Embryonic facial prominence (tissue), 1 donor: ENCODE measurements around the gene STAC.
"Not testable (repeated sequence)": the region's sequence is repeated elsewhere in the genome, so short reads cannot be mapped to it uniquely, and the experiment has no call there.

ENCODE experiments used
- DNase-seq: peaks from one replicate; pipeline ENCODE4 v3.0.0-alpha.2; 2016; ENCODE audit errors: extremely low spot score

Gene STAC

DNA sequence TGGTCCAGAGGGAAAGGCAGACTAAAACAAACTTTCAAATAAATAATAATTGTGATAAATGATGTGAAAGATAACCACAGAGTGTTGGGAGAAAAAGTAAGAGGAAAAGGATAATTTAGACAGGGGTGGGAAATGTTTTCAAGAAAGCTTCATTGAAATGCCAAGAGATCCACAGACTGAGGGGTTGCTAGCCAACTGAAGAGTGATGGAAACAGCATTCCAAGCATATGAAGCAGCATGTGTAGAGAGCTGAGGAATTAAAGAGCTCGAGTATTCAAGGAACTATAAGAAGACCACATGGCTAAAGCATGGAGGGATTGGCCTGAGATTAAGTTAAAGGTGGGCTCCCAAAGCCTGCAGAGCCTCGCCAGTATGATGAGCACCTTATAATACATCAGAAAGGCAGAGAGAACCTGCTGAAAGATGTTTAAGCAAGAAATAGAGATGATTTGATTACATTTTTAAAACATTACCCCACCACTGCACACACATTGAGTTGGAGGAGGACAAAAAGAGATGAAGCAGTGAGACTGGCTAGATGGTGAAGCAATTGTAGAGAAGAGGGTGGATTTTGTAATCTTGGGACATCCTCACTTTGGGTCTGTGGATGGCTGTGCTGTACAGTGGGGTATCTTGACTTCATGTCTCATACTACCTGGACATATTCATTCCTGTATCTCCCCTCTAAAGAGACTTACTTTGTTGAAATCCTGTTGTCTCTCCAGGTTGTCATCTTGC lies 100.8 kb downstream of the STAC start:
- no peak for DNase-seq

DNA sequence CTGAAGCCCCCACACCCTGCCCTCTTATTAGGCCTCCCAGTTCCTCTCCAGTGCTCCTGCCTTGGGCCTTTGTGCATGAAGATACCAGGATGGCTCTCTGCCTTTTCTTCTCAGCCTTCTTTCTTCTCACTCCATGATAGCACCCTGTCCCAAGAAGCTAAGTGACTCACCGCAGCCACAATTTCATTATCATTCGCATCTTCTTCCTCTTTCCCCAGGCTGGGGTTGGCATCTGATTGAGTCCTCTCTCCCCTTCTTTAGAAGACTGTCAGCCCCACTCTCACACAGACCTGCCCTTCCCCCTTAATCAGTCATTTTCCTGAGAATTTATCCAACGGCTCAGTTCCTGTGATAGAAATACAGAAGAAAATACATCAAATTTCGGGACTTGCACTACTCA lies 102.0 kb downstream of the STAC start:
- no peak for DNase-seq

DNA sequence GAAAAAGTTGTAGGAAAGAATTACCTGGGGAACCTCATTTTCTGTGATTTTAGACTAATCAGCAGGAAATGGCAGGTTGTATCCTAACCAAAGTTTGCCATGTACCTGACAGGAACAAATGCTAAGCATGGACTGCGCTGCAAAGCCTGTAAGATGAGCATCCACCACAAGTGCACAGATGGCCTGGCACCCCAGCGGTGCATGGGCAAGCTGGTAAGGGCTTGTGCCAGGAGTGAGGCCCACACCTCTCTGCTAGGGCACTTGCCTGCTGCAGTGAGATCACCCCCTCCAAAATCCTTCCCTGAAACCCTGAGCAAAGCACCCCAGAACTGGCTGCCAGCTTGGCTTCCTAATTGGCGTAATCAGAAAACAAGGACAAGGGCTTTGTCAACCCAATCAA lies 102.6 kb downstream of the STAC start:
- no peak for DNase-seq

DNA sequence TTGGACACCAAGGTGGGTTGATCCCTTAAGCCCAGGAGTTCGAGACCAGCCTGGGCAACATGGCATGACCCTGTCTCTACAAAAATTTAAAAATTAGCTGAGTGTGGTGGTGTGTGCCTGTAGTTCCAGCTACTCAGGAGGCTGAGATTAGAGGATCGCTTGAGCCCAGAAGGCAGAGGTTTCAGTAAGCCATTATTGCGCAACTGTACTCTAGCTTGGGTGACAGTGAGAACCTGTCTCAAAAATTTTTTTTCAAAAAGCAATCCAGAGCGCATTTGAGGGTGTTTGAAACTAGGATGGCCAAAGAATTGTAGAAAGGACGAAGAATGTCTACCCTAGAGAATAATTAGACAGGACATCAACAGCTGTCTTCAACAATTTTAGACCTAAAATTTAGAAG lies 103.4 kb downstream of the STAC start:
- no peak for DNase-seq

DNA sequence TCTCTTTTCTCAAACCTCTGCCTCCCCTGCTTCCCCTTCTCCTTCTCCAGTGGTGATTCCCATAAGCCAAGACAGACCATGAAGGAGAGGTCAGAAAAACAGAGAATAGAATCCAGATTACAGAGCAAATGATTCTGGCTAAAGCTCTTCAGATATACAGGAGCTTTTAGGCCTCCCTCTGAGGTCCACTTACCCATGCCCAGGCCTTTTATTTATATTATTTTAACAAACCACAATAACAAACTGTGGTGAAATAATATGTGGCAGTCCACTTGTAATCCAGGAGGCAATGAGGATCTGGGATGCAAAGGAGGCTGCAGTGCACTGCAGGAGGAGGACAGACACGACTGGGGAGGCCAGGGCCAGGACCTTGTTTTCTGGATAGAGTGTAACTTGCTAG lies 104.1 kb downstream of the STAC start:
- DNase-seq = no peak

DNA sequence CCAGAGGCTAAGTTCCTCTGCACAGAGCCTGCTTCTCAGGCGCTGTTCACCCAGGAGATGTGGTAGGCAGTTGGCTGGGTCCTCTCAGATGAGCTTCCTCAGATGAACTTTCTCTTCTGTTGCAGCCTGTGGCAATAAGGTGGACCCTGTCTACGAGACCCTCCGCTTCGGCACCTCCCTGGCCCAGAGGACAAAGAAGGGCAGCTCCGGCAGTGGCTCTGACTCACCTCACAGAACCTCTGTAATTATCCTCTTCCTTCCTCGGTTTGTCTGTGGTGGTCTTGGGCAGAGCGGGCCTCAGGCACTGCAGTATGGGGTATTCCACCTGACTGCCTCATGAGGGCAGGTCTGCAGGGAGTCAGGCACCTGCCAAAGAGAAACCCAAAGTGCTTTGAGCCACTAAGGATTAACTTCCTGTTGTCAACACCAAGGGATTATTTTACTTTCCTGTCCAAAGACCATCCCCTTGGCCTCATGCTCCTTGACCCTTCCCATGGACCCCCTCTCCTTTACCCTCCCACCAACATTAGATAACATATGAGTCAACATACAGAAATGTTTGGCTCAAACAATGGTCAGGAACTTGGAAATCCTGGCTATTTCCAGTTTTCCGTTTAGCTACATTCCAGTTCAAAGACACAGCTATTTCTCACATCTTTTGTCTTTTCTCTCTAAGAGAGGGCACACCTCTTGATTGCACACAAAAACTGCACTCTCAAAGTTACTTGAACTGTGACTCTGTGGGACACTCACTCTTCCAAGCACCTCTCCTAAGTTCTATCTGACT lies 105.9 kb downstream of the STAC start:
- no peak for DNase-seq

DNA sequence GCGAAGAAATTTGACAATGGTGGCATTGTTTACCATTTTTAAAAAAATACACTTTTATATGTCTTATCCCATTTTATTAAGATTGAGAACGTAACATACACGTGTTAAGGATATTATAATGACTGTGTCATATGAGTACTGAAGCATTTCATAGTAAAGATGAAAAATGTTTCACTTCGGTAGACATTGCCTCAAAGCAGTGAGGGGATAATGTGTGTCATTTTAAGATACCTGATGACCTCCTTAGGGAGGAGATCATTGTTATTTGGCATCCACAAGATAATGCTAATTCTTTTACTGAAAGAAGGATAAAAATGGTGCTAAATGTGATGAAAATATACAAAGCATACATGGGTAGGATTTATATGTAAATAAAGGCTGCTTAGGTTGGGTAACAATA lies 107.3 kb downstream of the STAC start:
- no peak for DNase-seq

DNA sequence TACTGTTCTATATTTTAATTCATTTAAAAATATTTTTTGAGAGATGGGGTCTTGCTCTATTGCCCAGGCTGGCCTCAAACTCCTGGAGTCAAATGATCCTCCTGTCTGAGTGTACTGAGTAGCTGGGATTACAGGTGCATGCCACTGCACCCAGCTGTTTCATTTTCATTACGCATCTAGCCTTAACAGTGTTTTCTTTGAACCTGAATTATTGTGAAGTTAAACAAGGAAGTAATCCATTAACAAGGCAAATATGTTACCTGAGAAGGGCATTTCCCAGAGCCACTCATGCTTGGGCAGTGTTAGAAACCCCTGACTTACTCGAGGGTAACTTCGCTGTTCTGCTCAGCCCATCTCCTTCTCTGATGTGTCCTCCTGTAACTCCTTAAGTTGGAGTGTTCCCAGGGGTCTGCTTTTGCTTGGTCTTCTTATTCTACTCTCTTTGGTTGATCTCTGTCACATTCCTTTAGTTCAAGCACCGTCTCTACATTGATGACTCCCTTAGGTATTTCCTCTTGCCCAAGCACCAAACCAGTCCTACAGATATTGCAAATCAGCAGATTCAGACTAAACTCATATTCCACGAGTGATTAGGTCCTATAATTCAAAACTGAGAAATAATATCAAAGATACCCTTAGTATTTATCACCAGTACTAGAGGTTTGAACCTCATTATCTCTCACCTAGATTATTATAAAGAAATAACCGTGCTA lies 107.9 kb downstream of the STAC start:
- DNase-seq = no peak

DNA sequence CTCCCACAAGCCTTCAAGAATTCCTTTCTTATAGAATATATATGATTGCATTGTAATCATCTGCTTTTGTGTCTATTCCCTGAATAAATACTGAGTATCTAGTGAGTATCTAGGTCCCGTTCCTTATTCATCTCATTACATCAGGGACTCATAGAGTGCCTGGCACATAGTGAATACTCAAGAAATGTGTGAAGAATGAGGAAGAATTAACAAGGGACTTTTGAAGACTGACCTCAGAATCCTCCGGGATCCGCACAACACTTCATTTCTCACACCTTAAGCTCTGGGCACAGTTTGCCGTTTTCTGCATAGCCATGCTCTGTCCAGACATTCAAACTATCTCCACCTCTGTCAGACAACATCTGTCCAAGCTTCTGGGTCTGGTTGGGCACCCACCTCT lies 108.8 kb downstream of the STAC start:
- DNase-seq = no peak

DNA sequence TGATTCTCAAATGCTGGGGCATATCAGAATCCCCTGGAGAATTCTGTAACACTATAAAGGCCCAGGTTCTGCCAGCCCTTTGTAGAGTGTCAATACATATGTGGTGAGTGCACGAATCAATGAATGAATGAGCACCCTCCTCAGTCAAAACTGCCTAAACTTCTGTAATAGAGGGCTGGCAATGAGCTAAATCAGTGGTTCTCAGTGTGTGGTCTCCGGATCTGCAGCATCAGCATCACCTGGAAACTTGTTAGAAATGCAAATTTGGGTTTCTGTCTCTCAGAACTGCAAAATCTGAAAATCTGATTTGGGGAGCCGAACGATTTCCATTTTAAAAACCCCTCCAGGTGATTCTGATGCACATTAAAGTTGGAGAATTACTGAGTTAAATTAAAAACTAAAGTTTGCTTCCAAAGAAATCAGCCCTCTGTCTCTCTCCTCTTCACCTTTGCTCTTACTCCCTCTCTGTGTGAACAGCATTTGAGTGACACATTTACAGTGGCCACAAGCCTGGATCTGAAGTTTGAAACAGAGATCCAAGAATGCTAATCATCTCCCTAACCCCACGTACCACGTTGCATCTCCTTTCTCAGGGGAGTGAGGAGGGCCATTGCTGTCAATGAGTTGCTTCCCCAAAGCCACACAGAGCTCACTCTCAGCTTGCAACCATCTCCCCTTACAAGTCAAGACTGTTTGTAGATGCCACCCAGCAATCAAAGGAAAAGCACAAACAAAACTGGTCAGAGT lies 109.5 kb downstream of the STAC start:
- DNase-seq = no peak

DNA sequence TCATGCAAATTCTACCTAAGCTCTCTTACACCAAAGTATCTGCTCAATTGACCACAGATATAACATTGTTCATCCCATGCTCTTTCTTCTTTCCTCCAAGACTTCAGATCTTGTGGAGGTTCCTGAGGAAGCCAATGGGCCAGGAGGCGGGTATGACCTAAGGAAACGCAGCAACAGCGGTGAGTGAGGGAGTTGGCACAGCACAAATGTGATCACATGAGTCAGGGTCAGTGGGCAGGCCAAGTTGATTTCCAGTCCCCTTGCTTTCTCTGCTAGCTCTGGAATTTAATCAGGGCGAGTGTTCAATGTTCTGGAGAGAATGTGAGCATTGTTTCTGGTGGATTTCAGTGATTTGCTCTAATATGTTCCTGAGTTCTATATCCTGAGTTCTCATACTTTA lies 112.7 kb downstream of the STAC start:
- no peak for DNase-seq

DNA sequence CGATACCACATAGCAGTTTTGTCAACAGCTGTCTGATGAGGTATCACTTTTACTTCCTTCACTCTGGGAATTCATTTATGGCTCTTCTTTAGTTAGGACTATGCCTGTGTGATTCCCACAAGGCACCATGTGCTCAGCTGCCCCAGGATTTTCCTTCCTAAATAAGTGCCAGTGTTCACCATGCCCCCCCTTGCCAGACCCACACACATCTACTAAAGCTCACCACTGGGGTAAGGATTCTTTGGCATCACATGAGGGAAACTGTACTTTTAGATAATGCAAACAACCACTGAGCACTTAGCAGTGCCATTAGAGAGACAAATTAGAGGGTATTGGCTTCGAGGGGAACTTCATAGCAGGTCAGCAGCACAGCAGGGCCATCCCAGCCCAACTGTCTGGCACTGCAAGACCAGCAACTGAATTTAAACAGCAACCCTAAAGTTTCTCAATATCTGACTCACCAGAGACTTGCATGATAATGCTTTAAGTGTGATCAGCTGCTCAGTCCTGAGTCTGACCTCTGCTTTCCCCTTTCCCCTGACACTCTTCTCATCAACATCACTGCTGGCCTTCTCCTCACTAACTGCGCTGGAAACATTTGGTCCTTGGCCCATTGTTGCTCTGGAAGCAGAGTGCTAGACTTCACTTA lies 114.3 kb downstream of the STAC start:
- DNase-seq = no peak

DNA sequence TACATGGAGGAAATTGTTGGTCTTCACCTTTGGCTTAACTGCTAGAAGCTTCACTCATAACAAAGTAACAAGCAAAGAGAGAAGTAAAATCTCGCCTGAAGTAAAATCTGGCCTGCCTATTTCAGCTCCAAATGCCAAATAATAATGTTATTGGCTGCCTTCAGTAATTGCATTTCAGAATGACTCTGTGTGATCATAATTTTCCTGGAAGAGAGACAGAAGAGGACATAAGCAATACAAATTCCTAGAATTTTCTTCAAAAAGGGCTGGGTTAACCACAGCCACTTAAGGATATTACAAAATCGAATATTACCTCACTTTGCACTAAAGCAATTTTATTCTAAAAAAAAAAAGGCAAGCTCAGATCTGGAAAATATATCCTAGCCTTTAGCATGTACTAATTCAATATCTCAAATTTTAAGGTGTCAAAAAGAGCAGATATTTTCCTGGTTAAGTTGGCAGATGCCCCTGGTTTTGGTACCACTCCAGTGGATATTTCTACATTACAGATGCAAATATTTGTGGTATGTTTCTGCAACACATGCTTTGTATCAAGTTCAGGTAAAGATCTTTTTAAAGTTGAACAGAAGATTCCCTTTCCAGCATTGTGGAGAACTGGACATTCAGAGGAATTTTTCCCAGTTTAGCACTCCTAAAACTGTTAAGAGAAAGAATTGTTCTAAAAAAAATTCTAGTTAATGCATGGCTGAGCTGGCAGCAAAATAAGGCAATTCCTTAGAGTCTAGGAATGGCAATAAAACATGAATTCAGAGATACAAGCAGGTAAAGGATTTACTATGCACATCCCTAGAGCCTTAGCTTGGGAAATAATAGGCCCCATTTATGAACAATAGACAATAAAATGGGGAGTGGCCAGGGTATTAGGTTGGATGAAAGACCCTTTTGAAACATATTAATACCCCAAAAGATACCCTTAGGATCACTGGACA lies 116.7 kb downstream of the STAC start:
- no peak for DNase-seq

DNA sequence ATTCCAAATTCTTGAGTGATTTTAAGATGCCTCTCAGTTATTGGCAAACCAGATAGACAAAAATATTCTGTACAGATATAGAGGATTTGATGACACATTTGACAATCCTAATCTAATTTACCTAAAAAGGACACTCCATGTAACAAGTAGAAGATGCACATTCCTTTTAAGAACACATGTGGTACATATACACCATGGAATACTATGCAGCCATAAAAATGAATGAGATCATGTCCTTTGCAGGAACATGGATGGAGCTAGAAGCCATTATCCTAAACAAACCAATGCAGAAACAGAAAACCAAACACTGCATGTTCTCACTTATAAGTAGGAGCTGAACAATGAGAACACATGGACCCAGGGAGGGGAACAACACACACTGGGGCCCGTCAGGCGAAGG lies 119.7 kb downstream of the STAC start:
- not testable (repeated sequence) for DNase-seq

DNA sequence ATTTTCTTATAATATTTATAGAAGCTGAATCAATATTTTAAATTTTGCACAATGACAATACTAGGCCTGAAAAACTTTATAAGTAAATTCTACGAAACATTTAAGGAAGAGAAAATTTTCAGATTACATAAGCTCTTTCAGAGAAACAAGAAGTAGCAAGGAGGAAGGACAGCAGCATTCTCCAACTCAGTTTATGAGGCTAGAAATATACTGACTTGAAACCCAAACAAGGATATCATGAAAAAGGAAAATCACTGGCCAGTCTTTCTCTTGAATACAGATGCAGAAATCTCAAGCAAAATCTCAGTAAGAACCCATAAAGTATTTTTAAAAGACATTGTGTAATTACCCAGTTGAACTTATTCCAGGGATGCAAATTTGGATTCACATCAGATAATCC lies 121.3 kb downstream of the STAC start:
- no peak for DNase-seq

DNA sequence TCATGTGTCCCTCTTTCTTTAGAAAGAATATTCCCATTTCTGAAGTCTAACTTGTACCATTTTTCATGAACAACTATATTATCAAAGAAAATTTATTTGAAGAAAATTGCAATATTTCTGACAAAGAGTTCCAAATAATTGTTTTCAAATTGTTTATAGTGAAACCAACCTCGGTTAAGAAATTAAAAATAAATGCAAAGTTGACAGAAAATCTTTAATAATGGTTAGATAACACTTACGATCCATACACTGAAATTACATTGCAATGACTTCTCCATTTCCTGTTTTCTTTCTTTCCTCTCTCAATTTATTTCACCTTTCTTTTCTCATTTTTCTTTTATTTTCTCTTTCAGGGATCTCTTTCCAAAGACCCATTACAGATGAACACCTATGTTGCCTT lies 125.1 kb downstream of the STAC start:
- no peak for DNase-seq

DNA sequence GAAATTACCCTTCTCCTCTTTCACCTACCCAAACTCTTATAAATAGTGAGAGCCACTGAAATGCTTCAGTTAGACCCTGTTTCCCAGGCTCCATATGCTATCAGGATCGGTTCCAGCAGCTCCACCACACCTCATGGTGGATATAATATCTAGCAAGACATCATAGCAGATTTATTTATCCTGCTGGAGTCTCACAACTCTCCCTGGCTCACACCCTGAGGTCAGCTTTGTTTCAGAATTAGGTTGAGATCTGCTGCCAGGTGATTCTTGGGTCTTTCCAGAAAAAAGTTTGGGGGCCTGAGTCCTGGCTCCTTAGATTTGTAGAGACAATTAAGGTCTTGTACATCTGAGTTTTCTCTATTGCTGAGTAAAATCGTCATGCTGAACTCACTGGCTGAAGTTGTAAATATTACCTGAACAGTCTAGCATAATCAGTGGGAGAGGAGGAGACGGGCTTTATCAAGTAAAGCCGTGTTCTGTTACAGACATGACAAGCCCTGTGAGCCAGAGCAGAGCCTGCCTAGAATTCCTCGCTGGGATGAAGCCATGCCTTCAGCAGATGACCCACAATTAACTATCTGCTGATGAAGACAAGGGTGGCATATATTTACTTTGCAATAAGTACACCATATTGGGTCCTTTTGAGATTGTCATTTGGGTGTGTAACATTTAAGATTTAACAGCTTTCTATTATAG lies 131.6 kb downstream of the STAC start:
- DNase-seq = no peak

DNA sequence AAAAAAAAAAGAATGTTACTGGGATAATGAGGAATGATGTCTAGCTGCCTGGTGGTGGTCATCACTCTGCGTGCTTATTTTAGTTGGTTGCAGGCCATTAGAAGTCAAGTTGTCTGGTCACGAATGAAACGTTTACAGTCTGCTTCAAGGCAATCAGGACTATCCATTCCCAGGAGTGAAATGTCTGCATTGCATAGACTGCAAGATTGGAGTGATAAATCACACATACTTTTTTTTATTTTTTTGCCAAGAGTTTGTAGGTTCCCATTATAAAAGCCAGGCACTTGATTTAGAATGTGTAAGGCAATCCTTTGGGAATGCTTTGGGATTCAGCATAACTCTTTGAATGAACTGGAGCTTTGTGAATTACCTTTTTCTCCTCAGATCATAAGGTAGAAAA lies 132.3 kb downstream of the STAC start:
- no peak for DNase-seq

DNA sequence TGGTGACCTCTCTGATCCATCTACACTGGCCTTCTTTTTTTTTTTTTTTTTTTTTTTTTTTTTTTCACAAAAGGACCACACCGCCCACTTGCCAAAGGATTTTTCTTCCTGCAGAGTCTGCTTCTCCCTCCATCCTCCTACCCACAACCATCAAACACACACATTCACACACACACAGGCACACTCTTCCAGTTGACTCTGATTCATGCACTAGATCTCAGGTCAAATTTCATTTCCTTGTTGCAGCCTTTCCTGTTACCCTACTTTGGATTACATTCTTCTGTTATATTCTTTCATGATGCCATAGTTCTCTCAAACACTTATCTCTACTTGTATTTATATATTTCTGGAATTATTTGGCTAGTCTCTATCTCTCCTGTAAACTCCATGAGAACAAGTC lies 133.9 kb downstream of the STAC start:
- no peak for DNase-seq

DNA sequence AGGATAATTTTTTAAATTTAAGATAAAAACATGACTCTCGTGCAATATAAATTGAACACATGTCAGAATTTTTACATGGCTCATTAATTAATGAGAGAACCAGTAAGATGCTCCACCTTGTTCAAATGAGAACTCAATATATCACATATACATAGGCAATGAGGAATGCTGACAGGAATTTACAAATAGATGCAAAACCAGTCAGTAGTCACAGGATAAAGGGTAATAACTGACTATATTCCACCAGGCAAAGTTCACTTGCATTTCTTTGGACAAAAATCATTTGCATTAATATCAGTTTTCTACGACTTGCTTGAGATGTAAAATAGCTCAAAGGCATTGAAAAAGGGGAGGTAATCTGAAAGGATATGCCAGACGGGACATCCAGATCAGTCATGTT lies 139.4 kb downstream of the STAC start:
- DNase-seq = no peak
